Activated CD4-positive, alpha-beta T cell treated with anti-CD3 and anti-CD28 coated beads for 24 hours (primary cell): ENCODE measurements around the gene ASTN2.

Experiments
- DNase-seq, 2 donors: peaks; one replicate each; pipeline ENCODE4 v3.0.0-alpha.2; 2020; ENCODE audit warnings: low read depth in 2 of 2

Gene ASTN2

GRCh38 chr9:117014061-117014460 is 400.8 kb downstream of the ASTN2 start:
- no peak for DNase-seq

DNA sequence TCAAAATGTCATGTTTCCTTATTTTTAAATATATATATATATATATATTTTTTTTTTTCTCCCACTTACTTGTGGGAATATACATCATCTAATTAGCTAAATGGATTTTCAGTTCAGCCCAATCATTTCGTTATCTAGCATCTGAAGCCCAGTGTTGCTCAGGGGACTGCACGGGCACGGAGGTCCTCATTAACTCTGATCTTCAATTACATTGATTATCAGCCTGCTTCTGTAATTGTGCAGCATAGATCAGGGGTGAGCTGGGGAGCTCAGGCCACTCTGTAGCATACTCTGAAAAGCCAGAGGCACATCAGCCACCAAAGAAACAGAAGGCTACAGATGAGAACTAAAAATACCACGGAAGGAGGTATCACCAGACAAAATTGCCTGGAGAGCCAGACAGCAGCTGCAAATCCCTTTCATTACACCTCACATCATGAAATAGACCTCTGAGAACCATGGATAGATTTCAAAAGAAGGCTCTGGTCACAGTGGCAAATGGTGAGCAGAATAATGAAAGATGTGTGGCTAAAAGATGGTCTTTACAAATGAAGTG is 401.3 kb downstream of the ASTN2 start:
- no peak for DNase-seq

DNA sequence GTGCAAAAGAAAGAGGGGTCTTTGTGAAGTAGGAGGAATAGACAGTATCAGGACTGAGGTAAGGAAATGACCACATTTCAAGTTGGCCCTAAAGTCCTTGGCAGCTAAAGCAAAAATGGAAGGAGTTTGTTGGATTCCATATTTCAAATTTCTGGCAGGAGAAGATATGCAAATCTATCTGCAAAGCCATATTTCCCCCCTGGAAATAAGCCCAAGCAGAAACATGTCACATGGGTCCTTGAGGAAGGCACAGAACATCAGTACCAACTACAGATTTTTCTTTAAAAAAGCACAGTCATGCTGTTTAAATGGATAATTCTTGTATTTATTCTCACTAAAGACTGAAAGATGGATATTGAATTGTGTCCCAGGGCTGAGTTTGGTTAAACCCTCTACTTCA is 404.8 kb downstream of the ASTN2 start:
- no peak for DNase-seq

DNA sequence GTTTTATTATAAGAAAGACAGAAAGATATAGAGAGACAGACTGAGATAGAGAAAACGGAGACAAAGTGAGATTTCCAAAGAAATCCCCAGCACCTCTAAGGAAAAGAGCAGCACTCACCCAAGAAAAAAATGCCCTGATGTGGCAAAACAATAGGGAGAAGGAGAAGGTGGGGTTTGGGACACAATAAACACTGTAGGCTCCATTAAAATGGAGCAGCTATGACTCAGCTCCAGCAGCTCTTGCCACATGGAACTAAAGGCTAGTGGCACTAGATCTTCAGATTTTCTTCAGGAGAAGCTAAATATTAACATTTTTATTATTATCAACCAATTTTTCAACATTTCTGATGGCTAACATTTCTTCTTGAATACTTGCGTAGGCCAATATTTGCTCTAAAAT is 406.0 kb downstream of the ASTN2 start:
- no peak for DNase-seq

GRCh38 chr9:117008461-117008860 is 406.4 kb downstream of the ASTN2 start:
- DNase-seq = no peak

DNA sequence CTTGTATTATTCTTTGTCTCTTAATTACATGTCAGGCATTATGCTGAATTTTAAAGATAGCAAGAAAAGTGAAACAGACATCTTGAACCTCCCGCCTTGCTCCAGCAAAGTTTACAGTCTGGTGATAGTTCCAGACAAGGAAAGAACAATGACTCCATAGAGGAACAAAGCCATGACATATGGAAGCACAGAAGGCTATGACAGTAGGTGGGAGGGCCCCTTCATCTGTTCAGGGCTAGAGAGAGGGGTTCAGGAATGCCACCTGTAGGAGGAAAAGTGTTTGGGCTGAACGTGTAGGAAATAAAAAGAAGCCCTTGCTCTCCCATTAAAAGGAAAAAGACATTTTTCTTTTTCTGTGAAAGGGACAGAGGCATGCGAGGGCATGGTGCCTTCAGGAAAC is 412.2 kb downstream of the ASTN2 start:
- no peak for DNase-seq

DNA sequence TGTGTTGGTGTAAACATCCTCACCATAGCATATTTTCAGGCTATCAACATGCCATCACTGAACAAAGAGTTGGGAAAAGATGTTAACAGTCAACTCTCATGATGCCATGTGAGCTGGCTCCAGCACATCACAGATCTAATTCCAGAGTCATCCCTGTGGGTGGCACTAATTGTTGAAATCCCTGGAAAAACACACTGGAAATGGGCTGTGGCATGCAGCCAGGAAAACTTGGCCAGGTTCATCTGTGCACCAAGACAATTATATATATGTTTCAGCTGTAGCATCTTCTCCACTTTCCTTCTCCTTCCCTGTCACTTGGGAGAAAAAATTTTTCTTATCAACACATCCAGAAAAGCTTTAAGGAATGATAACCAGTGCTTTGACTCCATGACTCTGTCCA is 414.0 kb downstream of the ASTN2 start:
- DNase-seq = no peak

DNA sequence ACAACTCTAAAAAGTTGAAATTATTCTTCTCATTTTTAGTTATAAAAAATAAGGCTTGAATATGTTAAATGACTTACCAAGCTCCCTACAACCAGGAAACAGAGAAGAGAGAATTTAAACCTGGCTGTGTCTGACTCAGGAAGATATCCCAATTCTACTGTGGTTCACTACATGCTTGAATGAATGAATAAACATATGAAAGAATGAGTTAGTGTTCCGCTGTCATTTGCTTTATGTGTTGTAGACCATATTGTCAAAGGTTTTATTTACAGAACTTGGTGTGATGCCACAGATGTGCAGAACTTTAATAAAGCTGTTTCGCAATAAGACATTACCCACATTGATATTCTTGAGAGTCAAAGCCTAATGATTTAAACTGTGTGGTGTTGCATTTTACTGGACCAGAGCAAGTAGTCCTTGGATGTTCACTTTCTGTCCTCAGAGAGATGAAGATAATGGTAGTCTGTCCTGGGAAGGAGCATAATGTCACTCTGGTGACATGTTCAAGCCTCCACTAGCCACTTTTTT is 414.6 kb downstream of the ASTN2 start:
- no peak for DNase-seq

DNA sequence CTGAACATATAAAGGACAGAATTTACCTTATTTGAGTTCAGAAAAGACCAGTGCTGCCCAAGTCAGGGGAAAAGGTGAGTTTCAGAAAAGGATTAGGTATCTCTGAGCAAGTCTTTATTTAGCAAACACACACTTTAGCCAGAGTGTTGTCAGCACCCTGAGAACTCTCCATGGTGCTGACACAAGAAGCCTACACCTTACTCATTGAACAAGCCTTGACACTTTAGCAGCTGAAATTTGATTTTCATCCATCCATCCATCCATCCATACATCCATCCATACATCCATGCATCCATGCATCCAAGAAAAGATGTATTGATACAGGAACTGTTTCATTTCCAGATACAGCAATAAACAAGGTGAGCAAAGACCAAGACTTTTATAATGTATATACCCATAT is 416.6 kb downstream of the ASTN2 start:
- no peak for DNase-seq

DNA sequence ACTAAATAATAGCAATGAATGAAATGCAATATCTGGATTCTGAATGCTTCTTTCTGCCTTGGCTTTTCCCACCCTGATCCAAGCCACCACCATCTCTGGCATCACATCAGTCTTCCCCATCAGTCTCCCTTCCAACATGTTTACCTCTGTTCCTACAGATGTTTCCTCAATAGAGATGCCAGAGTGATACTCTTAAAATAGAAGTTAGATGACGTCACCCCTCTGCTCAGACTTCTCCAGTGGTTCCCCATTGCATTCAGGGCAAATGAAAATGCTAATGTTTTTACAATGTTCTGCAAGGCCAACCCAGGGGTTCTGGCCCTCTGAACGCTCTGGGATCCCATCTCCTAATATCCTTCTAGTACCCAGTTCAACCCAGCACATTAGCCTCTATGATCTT is 422.0 kb downstream of the ASTN2 start:
- no peak for DNase-seq

- DNase-seq = no peak
Measured at GRCh38 chr9:116991051-116991450, 423.8 kb downstream of the ASTN2 start.

GRCh38 chr9:116990592-116990991 is 424.3 kb downstream of the ASTN2 start:
- no peak for DNase-seq

GRCh38 chr9:116987721-116988485 is 427.0 kb downstream of the ASTN2 start:
- no peak for DNase-seq

GRCh38 chr9:116986015-116986414 is 428.8 kb downstream of the ASTN2 start:
- DNase-seq = no peak

DNA sequence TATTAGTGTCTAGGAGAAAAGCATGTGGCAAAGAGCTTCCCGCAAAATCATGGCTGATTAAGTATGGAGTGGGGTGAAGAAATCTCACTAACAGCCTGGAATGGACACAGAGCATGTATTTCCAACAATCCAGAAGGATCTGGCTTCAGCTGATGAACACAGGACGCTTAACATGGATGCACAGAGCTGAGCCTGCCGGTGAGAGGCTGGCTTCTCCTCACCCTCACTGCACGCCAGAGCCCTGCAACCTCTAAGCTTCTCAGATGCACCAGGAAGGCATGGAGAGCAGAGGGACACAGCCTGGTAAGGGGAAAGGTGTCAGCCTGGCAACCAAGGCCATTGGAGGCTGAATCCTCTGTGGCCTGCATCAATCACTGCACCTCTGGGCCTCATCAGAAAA is 429.3 kb downstream of the ASTN2 start:
- DNase-seq = no peak

DNA sequence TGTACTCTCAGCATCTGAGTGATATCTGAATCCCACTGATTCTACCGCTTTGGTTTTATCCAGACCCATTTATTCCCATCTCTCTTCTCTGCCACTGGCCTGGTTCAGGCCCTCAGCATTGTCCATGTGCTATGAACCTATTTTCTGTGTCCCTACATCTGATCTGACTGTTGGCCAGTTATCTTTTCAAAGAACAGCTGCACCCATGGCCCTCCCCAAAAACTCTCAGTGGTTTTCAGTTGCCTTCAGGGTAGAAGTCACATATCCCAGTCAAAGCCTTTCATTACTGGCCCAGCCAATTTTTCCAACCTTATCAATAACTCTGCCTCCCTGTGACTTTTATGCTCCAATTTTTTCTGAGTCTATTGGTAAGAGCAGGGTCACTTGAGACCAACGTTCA is 430.7 kb downstream of the ASTN2 start:
- no peak for DNase-seq

DNA sequence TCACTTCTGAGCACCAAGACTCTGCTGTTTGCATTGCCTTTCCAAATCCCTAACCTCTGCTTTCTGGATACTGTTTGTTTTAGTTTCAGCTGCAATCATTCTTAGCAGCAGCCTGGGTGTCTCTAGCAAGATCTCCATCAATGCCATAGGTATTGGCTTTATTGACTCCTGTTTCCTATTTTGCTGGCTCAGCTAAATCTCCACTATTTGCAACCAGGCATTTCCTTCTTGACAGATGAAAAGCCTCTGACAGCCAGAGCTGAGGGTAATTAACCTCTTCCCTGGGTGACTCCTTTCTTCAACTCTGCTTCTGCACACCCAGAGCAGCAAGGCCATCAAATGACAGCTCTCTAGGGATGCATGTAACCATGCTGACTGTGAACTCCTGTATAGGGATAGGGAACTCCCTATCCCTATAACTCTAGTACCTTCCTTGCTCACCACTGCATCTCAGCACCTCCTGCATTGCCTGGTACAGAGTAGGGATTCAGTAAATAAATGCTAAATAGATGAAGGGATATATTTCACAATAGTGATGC is 434.2 kb downstream of the ASTN2 start:
- DNase-seq = no peak

DNA sequence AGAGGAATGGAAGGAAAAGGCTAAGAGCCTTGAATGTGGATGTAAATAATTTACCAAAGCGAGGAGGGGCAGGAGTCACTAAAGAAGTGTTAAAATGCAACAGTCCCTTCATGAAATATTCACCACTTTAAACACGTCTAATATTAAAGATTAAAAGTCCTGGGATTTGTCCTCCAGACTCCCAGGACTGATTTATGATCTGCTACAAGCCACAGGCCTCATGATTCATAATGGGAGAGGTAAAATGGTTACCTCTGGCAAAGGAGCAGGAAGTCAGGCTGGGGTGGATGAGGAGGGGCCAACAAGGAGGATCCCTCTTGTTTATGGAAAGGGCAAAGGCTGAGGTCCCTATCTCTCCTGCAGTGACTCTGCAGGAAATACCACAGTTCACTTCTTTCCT is 435.4 kb downstream of the ASTN2 start:
- DNase-seq = no peak

DNA sequence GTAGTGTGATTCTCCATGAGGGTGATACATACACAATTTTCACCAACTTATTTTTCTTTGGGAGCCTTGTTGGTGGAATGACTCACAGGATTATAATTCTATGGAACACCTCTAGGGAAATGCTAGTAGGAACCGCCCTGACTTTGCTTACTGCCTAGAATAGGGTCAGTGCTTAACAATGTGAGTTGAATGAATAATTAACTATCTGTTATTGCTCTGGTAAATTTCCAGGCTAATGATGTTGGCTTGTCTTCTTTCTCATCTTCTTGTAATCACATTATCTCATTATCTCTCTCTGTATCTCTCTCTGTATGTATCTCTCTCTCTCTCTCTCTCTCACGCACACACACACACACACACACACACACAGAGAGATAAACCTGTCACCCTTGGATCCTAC is 436.7 kb downstream of the ASTN2 start:
- no peak for DNase-seq

GRCh38 chr9:116975126-116975525 is 439.7 kb downstream of the ASTN2 start:
- DNase-seq = no peak

DNA sequence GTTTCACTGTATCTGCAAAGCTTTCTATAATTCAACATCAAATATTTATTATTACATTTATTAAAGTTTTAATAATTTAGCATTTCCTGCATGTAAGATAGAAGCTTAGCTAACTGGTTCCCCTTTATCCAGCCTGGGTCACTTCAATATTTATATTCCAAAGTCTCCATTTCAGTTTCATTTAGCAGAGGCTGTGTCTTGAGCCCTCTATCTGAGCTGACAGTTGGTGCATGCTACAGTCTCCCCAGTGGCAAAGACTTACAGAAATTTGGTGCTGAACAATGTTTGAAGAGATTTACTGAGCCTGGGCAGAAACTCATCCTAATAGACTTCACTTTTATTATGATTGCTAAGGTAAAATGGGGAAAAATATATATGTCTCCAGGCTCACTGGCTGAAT is 448.7 kb downstream of the ASTN2 start:
- no peak for DNase-seq

- DNase-seq = no peak
Measured at GRCh38 chr9:116964258-116964657, 450.6 kb downstream of the ASTN2 start.

DNA sequence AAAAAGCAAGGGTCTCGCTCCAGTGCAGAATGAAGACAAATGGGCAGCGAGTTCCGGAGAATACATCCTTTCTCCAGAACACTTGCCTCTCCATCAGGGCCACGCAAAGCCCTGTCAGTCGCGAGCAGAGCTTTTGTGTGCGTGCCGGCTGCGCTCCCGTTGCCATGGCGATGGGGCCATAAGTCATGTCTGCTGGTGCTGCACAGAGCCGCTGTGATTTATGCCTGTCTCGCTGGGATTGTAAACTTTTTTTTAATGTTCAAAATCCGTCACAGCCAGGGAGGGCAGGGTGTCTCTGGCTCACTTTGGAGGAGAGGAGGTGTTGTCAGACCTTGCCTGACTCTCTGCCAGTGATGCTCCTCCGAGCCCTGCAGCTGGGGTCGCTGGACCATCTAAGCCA is 455.0 kb downstream of the ASTN2 start:
- DNase-seq = no peak
